ENCODE measurements around the gene IGSF21.

IGSF21 gene

GRCh38 chr1:18137759-18138345, 30.3 kb downstream of the IGSF21 start:
- no peak overlapping the region for H3K4me3 ChIP-seq
- no peak overlapping the region for H3K27ac ChIP-seq
- TF ChIP-seq, protein P1, sequence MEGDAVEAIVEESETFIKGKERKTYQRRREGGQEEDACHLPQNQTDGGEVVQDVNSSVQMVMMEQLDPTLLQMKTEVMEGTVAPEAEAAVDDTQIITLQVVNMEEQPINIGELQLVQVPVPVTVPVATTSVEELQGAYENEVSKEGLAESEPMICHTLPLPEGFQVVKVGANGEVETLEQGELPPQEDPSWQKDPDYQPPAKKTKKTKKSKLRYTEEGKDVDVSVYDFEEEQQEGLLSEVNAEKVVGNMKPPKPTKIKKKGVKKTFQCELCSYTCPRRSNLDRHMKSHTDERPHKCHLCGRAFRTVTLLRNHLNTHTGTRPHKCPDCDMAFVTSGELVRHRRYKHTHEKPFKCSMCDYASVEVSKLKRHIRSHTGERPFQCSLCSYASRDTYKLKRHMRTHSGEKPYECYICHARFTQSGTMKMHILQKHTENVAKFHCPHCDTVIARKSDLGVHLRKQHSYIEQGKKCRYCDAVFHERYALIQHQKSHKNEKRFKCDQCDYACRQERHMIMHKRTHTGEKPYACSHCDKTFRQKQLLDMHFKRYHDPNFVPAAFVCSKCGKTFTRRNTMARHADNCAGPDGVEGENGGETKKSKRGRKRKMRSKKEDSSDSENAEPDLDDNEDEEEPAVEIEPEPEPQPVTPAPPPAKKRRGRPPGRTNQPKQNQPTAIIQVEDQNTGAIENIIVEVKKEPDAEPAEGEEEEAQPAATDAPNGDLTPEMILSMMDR (IDR thresholded peaks at IDR 0.05) = no peak
- DNase-seq (ENCODE audit: low spot score) = no peak

DNA sequence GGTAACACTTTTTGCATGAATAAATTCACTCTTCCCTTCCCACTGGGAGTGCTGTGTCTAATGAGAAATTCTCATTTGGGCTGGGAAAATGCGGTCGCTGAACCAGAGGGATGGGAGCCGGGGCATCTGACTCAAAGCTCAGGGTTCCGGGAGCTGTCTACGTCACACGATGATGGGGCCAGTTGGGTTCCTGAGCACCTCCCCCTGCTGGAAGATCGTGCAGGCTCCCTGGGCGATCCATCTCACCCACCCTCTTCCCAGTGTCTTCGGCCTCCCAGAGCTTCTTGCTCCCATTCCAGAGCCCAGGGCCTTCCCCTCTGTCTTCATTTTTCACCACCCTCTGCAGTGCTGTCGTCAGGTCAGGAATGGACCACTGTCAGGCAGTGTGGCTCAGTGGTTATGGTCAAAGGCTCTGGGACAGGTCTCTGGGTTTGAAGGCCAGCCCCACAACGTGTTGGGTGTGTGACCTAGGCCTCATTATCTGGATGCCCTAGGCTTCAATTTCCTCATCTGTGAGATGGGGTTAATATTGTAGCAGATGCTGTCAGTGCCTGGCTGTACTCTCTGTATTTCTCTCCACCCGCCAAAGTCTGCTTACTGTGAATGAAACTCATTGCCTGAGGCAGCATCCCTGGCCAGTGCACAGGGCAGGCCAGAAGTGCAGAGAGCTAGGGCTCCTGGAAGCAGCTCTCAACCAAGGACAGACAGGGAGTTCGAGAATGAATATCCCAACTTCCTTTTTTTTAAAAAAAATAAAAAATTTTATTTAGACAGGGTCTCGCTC, 31.8 kb downstream of the IGSF21 start:
- Histone ChIP-seq H3K4me3 (no peak overlapping the region), H3K27ac (no peak overlapping the region)
- no peak for DNase-seq (ENCODE audit: low spot score)
- TF ChIP-seq, protein P1 (IDR thresholded peaks at IDR 0.05) = no peak

GRCh38 chr1:18140411-18140810, 32.8 kb downstream of the IGSF21 start:
- no peak overlapping the region for H3K27ac ChIP-seq
- H3K4me3 ChIP-seq = no peak overlapping the region
- TF ChIP-seq, protein P1 (IDR thresholded peaks at IDR 0.05) = no peak
- no peak for DNase-seq (ENCODE audit: low spot score)

- TF ChIP-seq, protein P1 (IDR thresholded peaks at IDR 0.05) = no peak
- H3K27ac ChIP-seq = no peak overlapping the region
- no peak overlapping the region for H3K4me3 ChIP-seq
- DNase-seq (ENCODE audit: low spot score) = no peak
These were observed 34.1 kb downstream of the IGSF21 start for GRCh38 chr1:18141661-18142060.

DNA sequence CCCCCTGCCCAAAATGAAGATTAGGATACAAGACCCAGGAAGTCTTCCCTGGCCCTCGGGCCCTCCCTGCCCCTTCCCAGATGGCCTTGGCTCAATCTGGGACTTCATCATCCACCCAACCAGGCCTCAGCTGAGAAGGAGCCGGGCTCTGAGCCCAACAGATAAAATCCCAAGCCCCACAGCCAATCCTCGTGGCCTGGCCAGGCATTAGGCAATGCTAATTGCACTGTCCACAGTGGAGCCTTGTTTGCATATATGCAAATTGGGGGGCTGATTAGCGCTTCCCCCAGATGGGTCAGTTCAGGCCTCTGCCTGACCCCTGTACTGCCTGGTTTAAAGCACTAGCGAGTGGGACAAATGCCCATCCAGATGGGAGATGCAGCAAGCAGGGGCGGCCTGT, 34.9 kb downstream of the IGSF21 start:
- Histone ChIP-seq H3K4me3 (no peak overlapping the region), H3K27ac (no peak overlapping the region)
- TF ChIP-seq, protein P1 (IDR thresholded peaks at IDR 0.05) = no peak
- no peak for DNase-seq (ENCODE audit: low spot score)

DNA sequence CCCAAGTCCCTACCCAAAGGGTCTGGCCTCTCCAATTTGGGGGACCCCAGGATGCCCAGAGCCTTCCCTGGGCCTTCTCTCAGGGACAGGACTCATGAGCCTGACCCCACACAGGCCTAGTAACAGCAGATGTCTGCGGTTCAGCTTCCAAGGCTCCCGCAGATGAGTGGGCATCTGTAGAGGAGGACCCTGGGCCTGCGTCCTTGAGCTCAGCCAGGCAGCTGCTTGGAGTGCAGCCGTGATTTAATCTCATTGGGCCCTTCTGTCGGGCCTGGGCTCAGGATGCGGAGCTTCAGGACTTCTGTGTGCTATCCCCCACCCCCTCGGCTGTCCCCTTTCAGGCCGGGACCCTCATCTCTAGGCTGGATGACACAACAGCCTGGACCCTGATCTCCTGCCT, 35.4 kb downstream of the IGSF21 start:
- DNase-seq (ENCODE audit: low spot score) = no peak
- H3K4me3 ChIP-seq = no peak overlapping the region
- TF ChIP-seq, protein P1 (IDR thresholded peaks at IDR 0.05) = no peak
- H3K27ac ChIP-seq = no peak overlapping the region

DNA sequence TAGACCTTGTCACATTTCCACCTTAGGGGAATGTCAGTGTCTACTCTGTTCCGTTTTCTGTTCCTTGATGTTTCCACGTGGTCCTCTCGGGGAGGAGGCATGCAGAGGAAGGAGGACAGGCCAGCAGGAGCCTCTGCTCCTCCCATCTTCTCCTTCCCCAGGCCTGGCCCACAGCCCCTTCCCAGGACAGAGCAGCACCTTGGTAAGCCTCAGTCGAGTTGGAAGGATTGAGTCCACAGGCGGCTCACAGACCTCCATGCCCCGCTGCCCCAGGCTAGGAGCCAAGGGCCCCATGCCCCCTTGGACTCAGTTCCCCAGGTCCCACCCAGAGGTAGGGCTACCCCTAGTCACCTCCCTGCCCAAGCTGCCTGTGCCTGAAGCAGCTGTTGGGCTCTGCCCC, 36.5 kb downstream of the IGSF21 start:
- no peak overlapping the region for H3K4me3 ChIP-seq

More for the DNA sequence above, 36.5 kb downstream of the IGSF21 start:
- no peak for DNase-seq (ENCODE audit: low spot score)
- TF ChIP-seq, protein P1 (IDR thresholded peaks at IDR 0.05) = no peak
- no peak overlapping the region for H3K27ac ChIP-seq
